OCI-LY7 (cell line): ENCODE results near the gene BCL2L15. TPM values are rescaled to one million over a fixed set of nuclear protein-coding genes. Genes with fewer than 3 reads are reported as not detected.
A peak's percentile ranks its signal among the peaks of the same experiment; 100 is the strongest.

Source experiments
- BruUV-seq: library from RNA; stranded (reverse); fragments of 400-500 nt; replicated peaks from 2 replicates; lab custom pipeline; 2021; lab: Mats Ljungman, UMichigan
- CTCF ChIA-PET: fragments of 300-600 bp; sonication (Branson Sonifier 250); formaldehyde crosslinking; loops from one replicate; lab custom pipeline; 2022; ENCODE audit warnings: antibody characterized with exemption; ENCODE audit not compliant: unreplicated experiment; lab: Charles Lee
- POLR2A ChIA-PET: fragments of 300-600 bp; sonication (Branson Sonifier 250); formaldehyde crosslinking; loops from one replicate; lab custom pipeline; 2022; ENCODE audit warnings: antibody characterized with exemption; lab: Charles Lee
- DNase-seq: peaks from one replicate; pipeline ENCODE4 v3.0.0-alpha.2; 2015; ENCODE audit warnings: low spot score
- H2AFZ ChIP-seq: fragments of 200-600 bp; sonication (generic), shearing (Covaris generic); 2 replicates; pipeline ENCODE4 v1.6.1; 2014; ENCODE audit warnings: mild to moderate bottlenecking, antibody characterized with exemption, low read length, moderate library complexity
- H3K27ac ChIP-seq: fragments of 200-600 bp; sonication (generic); 2 replicates; pipeline ENCODE4 v1.5.1; 2014; ENCODE audit warnings: mixed run types, low read depth, mild to moderate bottlenecking, moderate library complexity, low read length, inconsistent platforms; ENCODE audit not compliant: poor library complexity, severe bottlenecking
- H3K36me3 ChIP-seq: fragments of 200-600 bp; sonication (generic); 2 replicates; pipeline ENCODE4 v1.6.1; 2014; ENCODE audit warnings: mild to moderate bottlenecking, antibody characterized with exemption, low read length, moderate library complexity, mixed read lengths; ENCODE audit not compliant: insufficient read depth
- H3K4me1 ChIP-seq: fragments of 200-600 bp; sonication (generic); 2 replicates; pipeline ENCODE4 v1.5.1; 2014; ENCODE audit warnings: mild to moderate bottlenecking, low read length; ENCODE audit not compliant: insufficient read depth, poor library complexity, severe bottlenecking
- H3K4me2 ChIP-seq: fragments of 200-600 bp; sonication (generic); 2 replicates; pipeline ENCODE4 v1.6.1; 2014; ENCODE audit warnings: mild to moderate bottlenecking, low read length
- H3K4me3 ChIP-seq: fragments of 200-600 bp; sonication (generic); 2 replicates; pipeline ENCODE4 v1.5.1; 2014; ENCODE audit warnings: mild to moderate bottlenecking, low read depth, low read length; ENCODE audit not compliant: poor library complexity, severe bottlenecking
- H3K79me2 ChIP-seq: fragments of 200-600 bp; sonication (generic); 2 replicates; pipeline ENCODE4 v1.6.1; 2016; ENCODE audit warnings: low read depth, mild to moderate bottlenecking, low read length, moderate library complexity, mixed read lengths; ENCODE audit not compliant: insufficient read depth
- H3K9me2 ChIP-seq: fragments of 200-600 bp; sonication (generic); 2 replicates; pipeline ENCODE4 v1.6.1; 2016; ENCODE audit warnings: mild to moderate bottlenecking, low read length, mixed read lengths; ENCODE audit not compliant: insufficient read depth
- H3K9me3 ChIP-seq: fragments of 200-600 bp; sonication (generic); 2 replicates; pipeline ENCODE4 v1.6.1; 2014; ENCODE audit warnings: mild to moderate bottlenecking, mixed run types, low read length, mixed read lengths
- H4K20me1 ChIP-seq: fragments of 200-600 bp; sonication (generic); 2 replicates; pipeline ENCODE4 v1.6.1; 2014; ENCODE audit warnings: mild to moderate bottlenecking, antibody characterized with exemption, low read length, moderate library complexity, mixed read lengths; ENCODE audit not compliant: insufficient read depth
- EZH2phosphoT487 ChIP-seq: fragments of 200-600 bp; sonication (generic); IDR thresholded peaks from 2 replicates; pipeline ENCODE4 v1.6.1; 2018; ENCODE audit warnings: low read depth, borderline replicate concordance, mild to moderate bottlenecking, mixed run types, antibody characterized with exemption, low read length, moderate library complexity, mixed read lengths
- intact Hi-C: fragments of 100-400 bp; cut with micrococcal nuclease; formaldehyde crosslinking; loops from one replicate; pipeline ENCODE4 v1.10.0; 2022; ENCODE audit not compliant: unreplicated experiment
- total RNA-seq, 2 experiments: library from RNA; depleted of rRNA in 1 of 2; stranded (reverse); fragments of >200 nt in 1 of 2; shearing (Covaris generic) in 1 of 2; gene quantifications; 2 replicates each; pipeline ENCODE4 v1.2.3, GENCODE V29; 2014 to 2022
- TF ChIP-seq, protein P1 (sequence below): fragments of 200-600 bp; sonication (generic); conservative IDR thresholded peaks from 2 replicates; pipeline ENCODE4 v1.5.1; 2014; ENCODE audit warnings: mild to moderate bottlenecking, antibody characterized with exemption, low read length, moderate library complexity, mixed read lengths

The BCL2L15 gene
- total RNA-seq, 2 experiments from 2014 or later = 0.82 to 1.1 TPM

DNA sequence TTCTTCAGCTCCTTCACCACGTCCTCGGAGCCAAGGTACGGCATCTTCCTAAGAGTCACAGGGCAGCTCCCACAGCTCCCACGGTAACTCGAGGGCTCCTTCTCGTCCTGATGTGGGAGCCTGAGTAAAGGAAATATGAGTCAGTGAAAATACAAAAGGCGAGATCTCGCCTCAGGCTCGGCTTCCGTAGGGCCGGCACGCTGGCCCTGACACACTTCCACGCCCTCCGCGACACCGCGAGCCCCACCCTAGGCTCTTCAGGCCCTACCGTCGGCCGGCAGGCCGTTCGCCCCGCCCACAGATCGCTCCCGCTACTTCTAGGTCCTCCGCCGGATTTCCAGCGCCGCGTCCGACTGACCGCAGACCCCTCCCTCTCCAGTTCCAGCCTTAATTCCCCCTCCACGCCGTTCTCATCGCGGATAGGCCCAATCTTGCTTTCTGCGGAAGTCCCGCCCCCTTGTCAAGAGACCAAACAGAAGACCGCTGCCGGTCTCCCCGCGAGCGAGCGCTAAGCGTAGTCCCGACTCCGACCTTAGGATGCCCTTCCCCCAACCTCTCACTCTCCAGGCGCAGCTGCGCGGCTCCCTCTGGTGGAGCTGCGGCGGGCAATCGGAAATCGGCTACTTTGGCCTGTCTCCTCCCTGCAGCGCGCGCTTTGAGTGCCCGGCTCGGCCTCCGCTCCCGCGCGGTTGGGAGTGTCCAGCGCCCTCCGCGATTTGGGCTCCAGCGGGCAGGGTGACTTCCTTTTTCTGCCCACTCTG, 17.5 kb upstream of the BCL2L15 start, which contains the start of the genes AP4B1 and DCLRE1B:
TSS of gene AP4B1 (minus strand) at position 126 of the 761 bp plus-strand sequence. CDS start at position 44, 82 bp downstream.
TSS of gene DCLRE1B (plus strand) at position 653 of the 761 bp plus-strand sequence. CDS start 261 bp downstream, outside the sequence.
- intact Hi-C loops = loop anchor here (1.0 kb wide), 5 partner anchors 24 to 93 kb away; partner anchors contain the start of genes HIPK1, PTPN22 and RSBN1
- H3K79me2 ChIP-seq = peaks cover 43% of the 10 kb centered on the region
- no TSS peak for BruUV-seq

DNA sequence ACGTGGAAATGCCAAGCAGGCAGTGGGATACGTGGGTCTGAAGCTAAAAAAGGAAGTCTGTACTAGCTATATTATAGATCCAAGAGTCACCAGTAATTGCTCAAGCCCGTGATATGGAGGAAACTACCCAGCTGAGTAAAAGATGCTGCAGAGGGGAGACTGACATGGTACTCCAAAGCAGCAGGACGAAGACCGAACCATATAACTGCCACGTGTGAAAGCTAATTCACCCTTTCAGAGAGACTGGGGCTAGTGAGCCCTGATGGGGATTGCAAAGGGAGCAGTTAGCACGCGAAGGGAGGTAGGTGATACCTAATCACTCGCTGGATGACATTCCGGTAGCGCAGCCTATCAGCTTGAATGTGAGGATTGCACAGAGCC, 16.9 kb upstream of the BCL2L15 start:
- POLR2A ChIA-PET = interaction anchor here (0.6 to 3.9 kb wide), 25 partner anchors 11 to 881 kb away, joined by 3 to 68 read pairs (median 4); partner anchors contain the start of genes BCL2L15, HIPK1 and RSBN1
- intact Hi-C loops = no loop called here
- peak; percentile 67 for DNase-seq
- no peaks in the 10 kb centered on the region for H3K9me3 ChIP-seq
- TF ChIP-seq EZH2phosphoT487 = no peak
- TF ChIP-seq, protein P1, sequence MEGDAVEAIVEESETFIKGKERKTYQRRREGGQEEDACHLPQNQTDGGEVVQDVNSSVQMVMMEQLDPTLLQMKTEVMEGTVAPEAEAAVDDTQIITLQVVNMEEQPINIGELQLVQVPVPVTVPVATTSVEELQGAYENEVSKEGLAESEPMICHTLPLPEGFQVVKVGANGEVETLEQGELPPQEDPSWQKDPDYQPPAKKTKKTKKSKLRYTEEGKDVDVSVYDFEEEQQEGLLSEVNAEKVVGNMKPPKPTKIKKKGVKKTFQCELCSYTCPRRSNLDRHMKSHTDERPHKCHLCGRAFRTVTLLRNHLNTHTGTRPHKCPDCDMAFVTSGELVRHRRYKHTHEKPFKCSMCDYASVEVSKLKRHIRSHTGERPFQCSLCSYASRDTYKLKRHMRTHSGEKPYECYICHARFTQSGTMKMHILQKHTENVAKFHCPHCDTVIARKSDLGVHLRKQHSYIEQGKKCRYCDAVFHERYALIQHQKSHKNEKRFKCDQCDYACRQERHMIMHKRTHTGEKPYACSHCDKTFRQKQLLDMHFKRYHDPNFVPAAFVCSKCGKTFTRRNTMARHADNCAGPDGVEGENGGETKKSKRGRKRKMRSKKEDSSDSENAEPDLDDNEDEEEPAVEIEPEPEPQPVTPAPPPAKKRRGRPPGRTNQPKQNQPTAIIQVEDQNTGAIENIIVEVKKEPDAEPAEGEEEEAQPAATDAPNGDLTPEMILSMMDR = no peak
- H4K20me1 ChIP-seq = no peaks in the 10 kb centered on the region
- H3K4me2 ChIP-seq = peak overlapping the region; percentile 96
- peak overlapping the region; percentile 99 for H3K4me3 ChIP-seq
- peaks cover 43% of the 10 kb centered on the region for H3K79me2 ChIP-seq
- TSS peak; percentile 68 for BruUV-seq
- H3K4me1 ChIP-seq = peaks cover 27% of the 10 kb centered on the region
- peaks cover 60% of the 10 kb centered on the region for H3K36me3 ChIP-seq
- H3K9me2 ChIP-seq = no peaks in the 10 kb centered on the region
- peak overlapping the region; percentile 78; the same call in 1 of the 2 replicates for H2AFZ ChIP-seq
- H3K27ac ChIP-seq = peak overlapping the region; percentile 77
- CTCF ChIA-PET = interaction anchor here (1.1 to 2.0 kb wide), 2 partner anchors 25 to 85 kb away, joined by 3 to 6 read pairs; partner anchors contain the start of gene HIPK1

More for the DNA sequence above, 17.5 kb upstream of the BCL2L15 start, which contains the start of the genes AP4B1 and DCLRE1B:
- Histone ChIP-seq H2AFZ (peak within 1 kb of the TSS; percentile 98), H3K4me3 (peak within 1 kb of the TSS; percentile 99), H3K27ac (peak within 1 kb of the TSS; percentile 77), H3K4me1 (peaks cover 27% of the 10 kb centered on the region), H4K20me1 (no peaks in the 10 kb centered on the region), H3K4me2 (peak within 1 kb of the TSS; percentile 96), H3K36me3 (peaks cover 60% of the 10 kb centered on the region), H3K9me3 (no peaks in the 10 kb centered on the region), H3K9me2 (no peaks in the 10 kb centered on the region)
- peak; percentile 100 for DNase-seq
- TF ChIP-seq, protein P1 = peak; percentile 71
- TF ChIP-seq EZH2phosphoT487 = no peak
- CTCF ChIA-PET = interaction anchor here (1.1 to 2.0 kb wide), 2 partner anchors 24 to 86 kb away, joined by 3 to 6 read pairs; partner anchors contain the start of gene HIPK1
- POLR2A ChIA-PET = interaction anchor here (0.6 to 3.9 kb wide), 20 partner anchors 11 to 881 kb away, joined by 3 to 68 read pairs (median 4); partner anchors contain the start of genes BCL2L15, HIPK1 and RSBN1
